ENCODE measurements around the gene KCTD1.
A peak's percentile ranks its signal among the peaks of the same experiment; 100 is the strongest.

Gene KCTD1

DNA sequence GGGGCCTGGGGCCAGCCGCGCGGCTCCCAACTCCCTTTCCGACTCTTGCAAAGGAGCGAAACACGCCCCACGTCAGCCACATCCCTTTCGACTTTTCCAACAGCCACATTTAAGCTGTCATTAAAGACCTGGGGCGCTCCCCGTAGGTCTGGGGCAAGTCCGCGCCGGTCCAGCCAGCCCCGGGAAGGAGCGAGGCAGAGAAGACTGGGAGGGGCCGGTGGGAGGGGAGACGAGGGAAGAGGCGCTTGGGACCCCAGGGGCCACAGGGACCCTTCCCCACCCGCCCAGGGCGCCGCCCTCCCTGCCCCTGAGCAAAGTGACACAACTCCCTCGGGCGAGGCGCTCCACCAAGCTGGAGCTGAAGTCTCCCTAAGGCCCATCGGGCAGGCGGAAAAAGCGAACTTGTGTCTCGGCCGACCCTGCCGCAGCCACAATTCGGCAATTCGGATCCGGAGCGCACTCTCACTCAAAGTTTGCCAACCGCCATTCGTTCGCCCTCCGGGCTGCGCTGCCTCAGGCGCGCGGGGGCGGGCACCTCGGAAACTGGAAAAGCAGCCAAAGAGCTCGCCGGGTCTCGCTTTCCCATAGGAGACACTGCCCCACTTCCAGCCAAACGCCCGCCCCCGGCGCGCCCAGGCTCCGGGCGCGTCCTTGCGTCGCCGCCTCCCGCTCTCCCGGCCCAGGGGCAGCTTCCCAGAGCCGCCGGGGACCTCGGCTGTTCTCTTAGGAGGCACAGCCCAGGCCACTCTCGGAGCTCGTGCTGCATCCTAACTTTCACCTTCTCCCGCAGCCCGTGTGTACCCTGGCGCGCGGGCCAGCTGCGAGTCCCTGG lies 1.1 kb upstream of the KCTD1 start:
- peak; percentile 88 for DNase-seq (ENCODE audit: low read depth)
- peak overlapping the region; percentile 63 for H3K4me3 ChIP-seq (ENCODE audit: low read length)
- TF ChIP-seq, protein P1, sequence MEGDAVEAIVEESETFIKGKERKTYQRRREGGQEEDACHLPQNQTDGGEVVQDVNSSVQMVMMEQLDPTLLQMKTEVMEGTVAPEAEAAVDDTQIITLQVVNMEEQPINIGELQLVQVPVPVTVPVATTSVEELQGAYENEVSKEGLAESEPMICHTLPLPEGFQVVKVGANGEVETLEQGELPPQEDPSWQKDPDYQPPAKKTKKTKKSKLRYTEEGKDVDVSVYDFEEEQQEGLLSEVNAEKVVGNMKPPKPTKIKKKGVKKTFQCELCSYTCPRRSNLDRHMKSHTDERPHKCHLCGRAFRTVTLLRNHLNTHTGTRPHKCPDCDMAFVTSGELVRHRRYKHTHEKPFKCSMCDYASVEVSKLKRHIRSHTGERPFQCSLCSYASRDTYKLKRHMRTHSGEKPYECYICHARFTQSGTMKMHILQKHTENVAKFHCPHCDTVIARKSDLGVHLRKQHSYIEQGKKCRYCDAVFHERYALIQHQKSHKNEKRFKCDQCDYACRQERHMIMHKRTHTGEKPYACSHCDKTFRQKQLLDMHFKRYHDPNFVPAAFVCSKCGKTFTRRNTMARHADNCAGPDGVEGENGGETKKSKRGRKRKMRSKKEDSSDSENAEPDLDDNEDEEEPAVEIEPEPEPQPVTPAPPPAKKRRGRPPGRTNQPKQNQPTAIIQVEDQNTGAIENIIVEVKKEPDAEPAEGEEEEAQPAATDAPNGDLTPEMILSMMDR (IDR thresholded peaks at IDR 0.05; ENCODE audit: insufficient read depth, low read depth, low read length, missing control alignments), result no peak

DNA sequence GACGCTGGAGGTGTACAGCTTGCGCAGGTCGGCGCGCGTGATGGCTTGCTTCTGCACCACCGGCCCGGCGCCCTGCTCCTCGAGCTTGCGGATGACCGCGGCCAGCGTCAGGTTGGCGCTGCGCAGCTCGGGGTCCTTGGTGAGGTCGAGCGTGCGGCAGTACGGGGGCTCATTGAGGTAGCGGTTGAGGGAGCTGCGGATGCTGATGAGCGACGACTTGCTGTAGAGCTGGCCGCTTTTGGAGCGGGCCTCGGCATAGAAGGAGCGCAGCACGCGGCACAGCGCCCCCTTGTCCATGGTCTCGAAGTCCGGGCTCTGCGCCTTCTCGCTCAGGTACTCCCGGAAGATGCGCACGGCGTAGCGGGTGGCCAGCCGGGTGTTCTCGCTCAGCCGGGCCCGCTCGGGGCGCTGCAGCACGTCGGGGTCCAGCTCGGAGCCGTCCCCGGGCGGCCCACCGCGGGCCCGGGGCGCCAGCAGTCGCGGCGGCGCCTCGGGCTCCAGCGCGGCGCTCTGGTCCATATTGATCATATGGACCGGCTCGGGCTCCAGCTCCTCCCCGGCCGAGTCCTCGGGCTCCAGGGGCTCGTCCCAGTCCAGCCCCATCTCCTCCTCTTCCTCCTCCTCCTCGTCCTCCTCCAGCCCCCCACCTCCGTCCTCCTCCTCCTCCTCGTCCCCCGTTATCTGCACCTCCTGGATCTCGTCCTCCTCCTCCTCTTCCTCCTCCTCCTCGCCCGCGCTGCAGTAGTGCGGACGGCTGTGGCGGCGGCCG lies 523 bp downstream of the KCTD1 start:
- peak; percentile 91 for DNase-seq (ENCODE audit: low read depth)
- peak overlapping the region; percentile 63 for H3K4me3 ChIP-seq (ENCODE audit: low read length)
- TF ChIP-seq, protein P1 (IDR thresholded peaks at IDR 0.05; ENCODE audit: insufficient read depth, low read depth, low read length, missing control alignments), result peak; percentile 58

DNA sequence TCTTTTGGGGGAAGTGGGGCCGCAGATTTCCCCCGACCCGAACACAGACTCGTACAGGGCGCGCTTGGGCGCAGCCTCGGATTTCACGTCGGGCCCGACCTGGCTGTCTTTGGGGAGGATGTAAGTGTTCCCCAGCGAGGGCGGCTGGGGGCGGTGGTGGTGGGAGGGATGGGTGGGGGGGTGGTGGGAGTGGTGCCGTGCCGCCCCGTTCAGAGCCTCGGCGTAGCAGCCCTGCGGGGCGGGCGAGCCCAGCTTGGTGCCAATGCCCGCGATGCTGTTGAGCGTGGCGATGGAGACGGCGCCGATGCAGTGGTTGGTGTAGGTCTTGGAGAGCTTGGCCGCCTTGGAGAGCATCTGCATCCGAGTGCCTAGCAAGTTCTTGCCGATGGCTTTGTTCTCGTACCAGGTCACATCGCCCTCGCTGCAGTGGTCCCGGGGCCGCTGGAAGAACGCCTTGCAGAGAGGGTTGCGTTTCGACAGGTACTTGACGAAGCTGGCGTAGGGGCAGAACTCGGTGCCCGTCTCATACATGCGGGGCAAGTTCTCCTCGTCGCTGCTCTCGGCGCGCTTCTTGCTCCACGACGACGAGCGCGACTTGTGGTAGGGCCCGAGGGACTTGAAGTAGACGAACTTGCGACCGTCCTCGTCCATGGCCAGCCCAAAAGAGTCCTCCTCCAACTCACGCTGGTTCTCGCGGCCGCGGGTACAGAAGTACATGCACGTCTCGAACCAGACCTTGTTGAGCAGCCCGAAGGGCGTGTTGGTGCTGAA lies 1.3 kb downstream of the KCTD1 start:
- TF ChIP-seq, protein P1 (IDR thresholded peaks at IDR 0.05; ENCODE audit: insufficient read depth, low read depth, low read length, missing control alignments), result no peak
- peak overlapping the region; percentile 63 for H3K4me3 ChIP-seq (ENCODE audit: low read length)
- no peak for DNase-seq (ENCODE audit: low read depth)

DNA sequence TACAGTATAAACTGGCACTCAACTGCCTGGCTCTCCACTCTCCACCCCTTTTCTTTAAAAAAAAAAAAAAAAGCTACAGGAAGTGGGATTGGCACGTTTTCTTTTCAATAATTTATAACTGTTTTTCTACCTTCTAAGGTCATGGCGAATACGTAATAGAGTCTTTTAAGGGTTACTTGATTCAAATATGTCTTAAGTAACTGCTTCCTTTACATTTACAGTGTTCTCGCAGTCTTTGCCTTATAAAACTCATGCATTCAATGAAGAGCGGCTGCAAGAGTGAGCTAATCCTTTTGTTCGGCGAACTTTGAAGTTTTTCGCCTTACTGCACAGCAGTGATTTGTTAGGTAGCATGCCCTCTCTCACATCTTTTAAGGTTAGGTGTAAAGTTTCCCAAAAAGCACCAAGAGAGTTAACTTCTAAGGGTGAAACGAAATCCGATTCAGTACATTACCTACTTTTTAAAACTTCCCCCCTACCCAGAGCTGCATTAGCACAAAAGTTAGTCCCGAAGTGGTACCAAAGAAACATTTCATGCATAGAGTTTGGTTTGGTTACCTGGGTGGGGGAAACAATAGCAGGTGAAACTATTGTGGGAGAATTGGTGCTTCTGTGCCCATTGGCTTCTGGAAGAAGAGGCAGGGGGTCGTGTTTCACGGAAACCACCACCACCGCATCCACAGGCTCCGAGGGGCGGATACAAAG lies 2.0 kb downstream of the KCTD1 start:
- peak overlapping the region; percentile 63 for H3K4me3 ChIP-seq (ENCODE audit: low read length)
- DNase-seq (ENCODE audit: low read depth), result peak; percentile 60
- TF ChIP-seq, protein P1 (IDR thresholded peaks at IDR 0.05; ENCODE audit: insufficient read depth, low read depth, low read length, missing control alignments), result no peak

DNA sequence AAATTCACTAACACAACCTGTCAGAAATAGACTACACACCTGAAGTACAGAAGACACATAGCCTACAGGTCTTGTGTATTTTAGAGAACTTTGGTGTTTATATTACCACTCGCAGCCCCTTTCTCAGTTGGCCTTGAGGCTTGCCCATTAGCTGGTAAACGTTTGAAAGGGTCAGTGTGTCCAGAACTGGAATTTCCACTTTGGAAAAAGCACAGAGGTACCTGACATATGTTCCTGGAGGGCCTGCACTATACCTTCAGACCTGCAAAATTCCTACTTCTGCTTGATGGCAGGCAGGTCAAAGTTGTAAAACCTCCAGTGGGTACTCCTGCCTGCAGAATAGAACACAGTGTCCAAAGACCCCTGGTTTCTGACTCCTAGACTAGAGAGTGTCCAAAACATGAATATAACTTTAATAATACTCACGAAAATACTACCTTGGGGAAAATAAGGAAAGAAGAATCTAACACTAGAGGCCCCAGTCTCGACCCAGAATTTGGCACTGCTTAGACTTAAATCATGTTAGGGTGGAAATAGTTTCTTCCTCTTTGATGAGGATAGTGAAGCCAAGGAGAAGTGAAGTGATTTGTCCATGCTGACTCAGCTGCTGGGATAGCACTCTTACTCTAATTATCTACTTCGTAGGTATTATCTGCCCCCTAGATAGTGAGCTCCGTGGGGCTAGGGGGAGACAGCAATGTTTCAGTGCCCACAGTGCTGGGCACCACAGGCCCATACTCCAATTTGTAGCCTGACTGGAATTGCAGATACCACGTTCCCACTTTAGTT lies 2.8 kb downstream of the KCTD1 start:
- peak; percentile 29 for DNase-seq (ENCODE audit: low read depth)
- H3K4me3 ChIP-seq (ENCODE audit: low read length), result peak overlapping the region; percentile 63

More for the DNA sequence above, 2.8 kb downstream of the KCTD1 start:
- TF ChIP-seq, protein P1 (IDR thresholded peaks at IDR 0.05; ENCODE audit: insufficient read depth, low read depth, low read length, missing control alignments), result no peak
